Measurements from ENCODE around the gene MUL1.

Gene MUL1

DNA sequence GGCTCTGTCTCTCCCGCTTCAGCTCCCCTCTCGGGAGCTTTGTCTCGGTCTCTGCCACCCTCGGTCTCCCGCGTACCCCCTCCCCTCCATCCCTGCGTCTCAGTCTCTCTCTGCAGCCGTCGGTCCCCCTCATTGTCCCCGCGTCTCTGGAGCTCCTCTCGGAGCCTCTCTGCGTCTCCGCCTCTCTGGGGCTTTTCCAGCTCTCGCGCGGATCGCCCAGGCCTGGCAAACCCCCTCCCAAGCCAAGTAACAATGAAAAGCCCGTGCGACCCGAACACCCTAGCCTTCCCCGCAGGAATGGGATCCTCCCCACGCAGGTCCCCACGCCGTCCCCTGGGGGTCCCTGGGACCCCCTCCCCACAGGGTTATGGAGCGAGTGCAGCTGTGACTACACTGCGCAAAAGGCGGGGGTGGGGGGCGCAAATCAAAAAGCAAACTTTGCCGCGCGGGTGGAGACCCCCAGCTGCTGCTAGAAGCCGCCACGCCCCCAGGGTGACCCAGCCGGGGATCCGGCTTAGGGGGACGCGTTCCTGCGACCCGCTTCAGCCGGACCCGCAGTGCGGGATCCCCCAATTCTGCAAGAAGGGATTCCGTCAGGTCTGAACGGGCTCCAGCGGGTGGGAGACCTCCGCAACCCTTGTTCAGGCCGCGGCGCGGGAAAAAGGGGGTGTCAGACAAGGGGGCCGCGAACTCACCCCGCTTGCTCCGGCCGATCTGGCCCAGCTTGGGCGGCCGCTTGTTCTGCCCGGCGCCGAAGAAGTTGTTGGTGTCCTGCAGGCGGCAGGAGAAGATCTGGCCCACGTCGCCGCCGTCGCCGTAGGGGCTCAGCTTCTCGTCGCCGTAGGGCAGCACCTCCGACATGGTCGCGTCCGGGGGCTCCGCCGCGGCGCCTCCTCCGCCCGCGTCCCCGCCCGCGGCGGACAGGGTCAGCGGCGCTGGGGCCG, 23.2 kb downstream of the MUL1 start:
- DNase-seq (ENCODE audit: low spot score) = no peak

DNA sequence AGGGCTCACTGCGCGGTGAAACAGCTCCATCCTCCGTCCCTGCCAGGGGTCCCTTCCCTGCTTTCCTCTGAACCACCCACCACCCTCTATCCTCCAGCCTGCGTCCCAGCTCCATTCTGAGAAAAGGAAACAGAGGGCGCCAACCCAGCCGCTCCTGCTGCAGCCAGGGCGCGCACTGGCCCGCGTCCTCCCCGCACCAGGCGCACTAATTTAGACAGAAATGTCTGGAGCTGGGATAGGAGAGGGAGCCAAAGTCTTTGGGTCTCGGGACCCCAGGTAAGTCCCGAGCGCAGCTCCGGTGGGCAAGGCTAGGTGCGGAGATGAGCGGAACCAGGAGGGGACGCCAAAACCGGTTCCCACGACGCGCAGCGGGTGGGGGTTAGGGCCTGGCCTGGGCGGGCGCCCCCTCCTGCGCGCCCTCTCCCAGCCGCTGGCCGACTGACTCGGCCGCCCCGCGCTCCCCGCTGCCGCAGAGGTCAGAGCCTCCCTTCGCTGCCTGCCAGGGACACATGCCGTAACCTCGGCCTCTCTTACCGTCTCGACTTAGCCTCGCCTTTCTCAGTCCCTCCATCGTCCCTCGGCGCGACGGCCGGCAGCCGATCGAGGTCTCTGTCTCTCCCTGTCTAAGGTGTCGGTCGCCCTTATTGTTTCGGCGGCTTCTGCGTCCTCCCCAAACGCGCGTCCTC, 24.0 kb downstream of the MUL1 start:
- DNase-seq (ENCODE audit: low spot score) = peak; percentile 51

DNA sequence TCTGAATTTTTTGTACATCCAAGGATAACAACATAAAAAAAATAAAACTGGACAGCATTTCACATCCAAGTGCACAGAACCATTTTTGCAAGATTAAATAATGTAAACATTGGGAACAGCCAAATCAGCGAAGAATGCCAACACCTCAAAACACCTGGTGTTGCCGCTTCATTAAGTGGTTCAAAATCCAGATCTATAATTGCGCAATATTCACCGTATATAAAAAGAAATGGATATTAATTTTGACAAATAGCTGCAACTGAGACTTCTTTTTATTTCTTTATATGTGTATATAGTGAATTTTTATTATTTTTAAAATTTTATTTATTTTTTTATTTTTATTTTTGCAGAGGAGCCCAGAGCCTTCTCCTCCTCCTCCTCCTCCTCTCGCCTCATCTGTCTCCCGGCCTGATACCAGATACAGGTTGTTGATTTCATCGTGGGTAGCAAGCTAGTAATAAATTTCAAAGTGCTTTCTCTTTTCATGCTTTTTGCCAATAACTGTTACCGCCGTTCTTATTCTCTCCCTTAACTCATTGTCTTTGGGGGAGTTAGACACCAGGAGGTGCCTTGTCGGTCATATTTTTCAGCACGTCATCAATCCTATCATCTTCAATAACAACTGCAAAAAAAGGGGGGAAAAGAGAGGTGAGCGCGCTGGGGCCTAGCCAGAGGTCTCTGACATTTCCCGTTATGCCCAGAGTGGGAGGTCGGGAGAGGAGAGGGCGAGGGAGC, 24.7 kb downstream of the MUL1 start:
- no peak for DNase-seq (ENCODE audit: low spot score)

DNA sequence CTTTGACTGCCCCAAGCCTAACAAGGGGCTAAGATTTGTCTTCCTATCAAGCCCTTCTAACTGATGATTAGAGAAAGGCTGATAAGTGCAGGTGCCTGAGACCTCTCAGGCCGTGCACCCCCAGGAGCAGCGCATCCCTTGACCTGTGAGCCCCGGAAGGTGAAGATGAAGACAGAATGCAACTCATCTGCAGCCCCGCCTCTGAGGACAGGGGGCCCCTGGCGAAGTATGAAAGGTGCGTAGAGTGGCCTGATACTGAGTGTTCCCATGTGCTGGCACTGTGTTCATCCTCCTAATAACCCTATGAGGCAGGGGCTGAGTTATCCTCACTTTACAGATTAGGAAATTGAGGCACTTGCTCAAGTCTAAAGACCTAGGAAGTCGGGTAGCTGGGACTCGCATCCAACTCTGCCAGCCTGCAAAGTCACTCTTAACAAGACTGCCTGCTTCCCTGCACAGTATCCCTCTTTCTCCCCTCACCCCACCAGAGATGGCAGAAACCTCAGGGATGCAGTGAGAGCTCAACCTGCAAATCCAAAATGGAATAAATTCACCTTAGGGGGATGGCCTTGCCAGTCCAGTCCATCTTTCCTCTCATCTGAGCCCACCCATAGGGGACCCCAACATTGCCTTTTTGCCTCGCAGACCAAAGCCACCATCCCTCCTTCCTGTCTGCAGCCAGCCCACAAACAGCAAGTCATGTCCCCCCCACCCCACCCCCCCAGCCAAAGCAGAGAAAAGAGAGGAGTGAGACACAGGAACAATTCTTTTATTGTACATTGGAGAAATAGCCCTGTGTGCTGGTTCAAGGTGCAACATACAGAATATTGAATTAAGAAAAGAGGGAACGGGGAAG, 26.1 kb downstream of the MUL1 start:
- DNase-seq (ENCODE audit: low spot score) = peak; percentile 51

DNA sequence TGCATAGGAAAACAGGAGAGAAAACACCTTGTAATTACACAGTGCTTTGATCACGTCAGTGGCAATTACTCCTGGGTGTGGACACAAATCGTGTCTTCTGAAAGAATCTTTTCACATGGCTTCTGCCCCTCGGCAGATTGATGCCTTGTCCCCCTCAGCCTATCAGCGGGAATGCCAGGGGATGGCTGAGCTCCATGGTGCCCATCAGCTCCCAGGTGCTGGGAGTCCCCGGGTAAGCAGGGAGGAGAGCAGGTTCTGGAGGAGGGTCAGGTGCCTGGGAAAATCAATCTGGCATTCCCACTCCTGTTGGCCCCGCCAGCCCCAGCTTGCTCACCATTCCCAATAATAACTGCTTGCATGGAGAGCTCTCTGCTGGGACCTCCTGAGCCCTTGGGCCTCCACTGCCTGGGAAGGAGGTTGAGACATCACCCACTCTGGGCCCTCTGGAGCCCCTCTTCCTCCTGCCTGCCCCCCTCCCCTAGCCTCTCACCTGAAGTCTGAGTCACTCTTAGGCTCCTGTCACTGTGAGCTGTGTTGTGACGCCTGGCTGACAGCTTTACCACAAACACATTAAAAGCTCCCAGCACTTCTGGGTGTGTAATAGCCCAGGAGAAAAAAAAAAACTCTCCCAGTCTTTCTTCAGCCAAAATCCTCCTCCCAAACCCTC, 26.9 kb downstream of the MUL1 start:
- DNase-seq (ENCODE audit: low spot score) = peak; percentile 44

DNA sequence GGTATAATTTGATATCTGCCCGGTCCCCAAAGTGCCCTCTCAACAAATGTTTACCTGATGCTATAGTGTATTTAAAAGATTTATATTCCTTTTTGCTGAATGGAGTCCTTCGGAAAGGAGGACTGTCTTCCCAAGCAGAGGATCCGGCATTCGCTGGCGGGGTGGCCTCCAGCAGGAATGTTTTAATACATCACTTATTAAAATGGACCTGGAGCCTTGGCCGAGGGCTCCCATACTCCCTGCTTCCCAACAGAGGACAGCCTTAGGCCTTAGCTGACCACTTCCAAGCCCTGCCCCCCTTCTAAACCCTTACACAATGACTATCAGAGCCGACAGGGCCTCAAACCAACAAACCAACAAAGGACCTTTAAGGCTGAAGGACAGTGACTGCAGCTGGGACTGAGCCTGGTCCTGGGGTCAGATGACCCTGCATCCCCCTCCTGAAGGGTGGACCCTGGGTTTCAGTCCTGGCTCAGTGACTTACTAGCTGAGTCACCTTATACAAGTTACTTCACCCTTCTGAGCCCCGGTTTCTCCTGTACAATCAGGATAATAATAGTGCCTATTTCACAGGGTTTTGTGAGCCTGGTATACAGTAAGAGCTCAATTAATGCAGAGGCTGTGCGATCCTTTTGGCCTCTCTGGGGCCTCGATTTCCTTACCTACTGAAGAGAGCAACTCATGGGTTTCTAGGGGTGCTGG, 27.6 kb downstream of the MUL1 start:
- peak; percentile 97 for DNase-seq (ENCODE audit: low spot score)

DNA sequence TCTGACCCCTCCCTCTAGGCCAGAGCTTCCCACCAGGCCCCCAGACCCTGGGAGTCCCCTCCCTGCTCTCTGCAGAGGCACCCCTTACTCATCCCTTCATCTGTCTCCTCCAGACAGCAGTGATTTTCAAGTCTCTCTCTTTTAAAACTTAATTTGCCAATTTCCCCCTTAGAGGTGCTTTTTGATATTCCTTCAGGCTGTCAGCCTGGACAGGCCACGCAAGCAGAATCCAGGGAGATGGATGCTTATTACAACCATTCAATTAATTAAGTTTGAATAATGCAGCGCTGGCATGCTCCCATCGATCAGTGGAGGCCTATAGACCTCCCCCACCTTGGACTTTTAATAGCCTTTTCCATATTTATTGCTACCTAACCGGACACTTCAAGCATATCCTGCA, 28.1 kb downstream of the MUL1 start:
- no peak for DNase-seq (ENCODE audit: low spot score)

DNA sequence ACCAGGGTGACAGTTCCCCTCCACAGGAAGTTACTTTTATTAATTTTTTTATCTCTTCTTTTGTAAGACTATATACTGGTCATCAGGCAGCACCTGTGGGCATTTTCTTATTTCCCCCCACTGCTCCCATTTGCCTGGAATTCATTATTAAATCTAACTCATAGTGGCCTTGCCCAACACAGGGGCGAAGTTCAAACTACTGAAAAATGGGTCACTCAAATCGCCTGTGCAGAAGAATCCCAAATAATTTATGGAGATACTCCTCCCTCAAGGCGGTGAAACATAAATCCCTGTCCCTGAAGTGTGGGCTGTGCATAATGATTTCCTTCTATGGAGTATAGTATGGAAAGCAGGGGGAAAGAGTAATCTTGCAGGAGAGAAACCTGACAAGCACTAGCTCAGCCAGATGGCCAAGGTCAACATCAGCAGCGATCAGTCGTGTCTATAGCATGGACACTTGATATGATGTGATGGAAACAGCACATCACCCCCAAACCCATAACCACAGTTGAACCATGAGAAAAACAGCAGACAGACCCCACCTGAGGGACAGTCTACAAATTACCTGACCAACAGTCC, 29.8 kb downstream of the MUL1 start:
- DNase-seq (ENCODE audit: low spot score) = no peak

DNA sequence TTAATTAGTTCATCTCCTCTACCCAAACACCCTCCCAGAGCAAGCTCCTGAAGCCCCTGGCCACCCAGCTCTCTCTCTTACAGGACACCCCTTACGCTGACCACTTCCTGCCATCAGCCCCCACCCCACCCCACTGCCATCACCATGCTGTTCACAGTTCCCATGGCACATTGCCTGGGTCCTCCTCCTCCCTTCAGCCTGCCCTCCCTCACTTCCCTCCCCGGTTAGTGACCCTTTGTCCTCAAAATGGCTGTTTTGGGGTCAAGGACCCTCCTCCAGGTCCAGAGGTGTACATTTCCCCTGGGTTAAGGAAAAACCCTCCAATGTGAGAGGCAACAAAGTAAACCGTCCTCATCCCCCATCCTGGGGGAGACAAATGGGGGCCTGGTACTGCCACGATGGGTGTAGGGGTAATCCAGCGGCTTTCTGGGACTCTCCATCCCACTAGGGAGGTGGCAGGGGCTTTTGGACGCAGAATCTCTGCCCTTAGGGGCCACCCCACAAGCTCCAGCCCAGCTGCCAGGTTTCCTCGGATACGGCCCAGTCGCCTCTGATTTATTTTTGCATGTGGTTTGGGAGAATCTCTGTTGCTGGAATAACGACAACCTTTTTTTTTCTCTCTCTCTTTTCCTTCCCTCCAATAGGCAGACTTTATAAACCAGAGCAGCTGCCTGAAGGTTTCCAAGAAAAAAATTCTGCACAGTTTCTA, 30.4 kb downstream of the MUL1 start:
- peak; percentile 45 for DNase-seq (ENCODE audit: low spot score)

DNA sequence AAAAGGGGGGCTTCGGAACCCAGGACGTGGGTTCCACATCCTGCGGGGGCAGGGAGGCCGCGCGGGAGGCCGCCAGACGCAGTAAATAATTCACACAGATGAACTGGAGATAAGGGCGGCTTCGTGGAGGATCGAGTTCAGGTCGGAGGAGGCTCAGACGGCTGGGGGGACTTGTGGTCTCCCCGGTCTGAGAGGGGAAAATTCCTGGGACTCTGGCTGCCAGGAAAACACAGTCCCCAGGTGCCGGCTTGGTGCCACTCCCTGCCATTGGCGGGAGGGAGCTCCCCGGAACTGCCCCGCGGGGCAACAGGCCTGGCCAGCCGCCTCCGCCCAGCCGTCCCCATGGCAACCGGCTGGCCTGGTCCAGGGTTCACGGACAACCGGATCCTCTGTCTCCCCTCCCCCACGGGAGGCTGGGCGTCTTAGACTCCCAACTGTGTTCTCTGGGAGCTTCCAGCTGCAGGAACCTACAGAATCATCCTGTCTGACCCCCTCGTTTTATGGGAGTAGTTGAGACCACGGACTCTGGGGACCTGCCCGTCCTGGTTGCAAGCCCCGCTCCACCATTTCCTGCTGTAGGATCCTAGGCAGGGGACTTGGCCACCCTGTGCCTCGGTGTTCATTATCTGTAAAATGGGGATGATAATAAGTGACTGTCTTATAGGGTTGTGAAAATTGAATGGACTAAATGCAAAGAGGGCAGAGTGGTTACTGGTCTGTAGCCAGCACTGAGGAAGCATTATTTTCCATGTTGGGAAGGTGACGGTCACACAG, 31.5 kb downstream of the MUL1 start:
- peak; percentile 83 for DNase-seq (ENCODE audit: low spot score)

DNA sequence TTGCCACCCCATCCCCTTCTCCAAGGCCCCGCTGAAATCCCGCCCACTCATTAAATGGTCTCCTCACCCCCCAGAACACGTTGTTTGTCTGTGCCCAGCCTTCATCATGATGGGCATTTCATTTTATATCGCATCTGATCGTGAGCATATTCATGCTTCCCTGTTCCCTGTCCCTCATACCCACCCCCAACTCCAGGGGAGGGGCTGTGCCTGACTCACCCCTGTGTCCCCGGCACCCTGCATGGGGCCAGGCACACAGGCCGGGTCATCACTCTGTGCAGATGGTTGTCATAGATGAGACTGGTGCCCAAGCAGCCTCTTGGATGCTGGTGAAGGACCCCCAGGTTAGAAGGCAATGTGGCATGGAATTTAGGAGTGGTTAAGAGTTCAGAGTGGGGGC, 33.0 kb downstream of the MUL1 start:
- no peak for DNase-seq (ENCODE audit: low spot score)

DNA sequence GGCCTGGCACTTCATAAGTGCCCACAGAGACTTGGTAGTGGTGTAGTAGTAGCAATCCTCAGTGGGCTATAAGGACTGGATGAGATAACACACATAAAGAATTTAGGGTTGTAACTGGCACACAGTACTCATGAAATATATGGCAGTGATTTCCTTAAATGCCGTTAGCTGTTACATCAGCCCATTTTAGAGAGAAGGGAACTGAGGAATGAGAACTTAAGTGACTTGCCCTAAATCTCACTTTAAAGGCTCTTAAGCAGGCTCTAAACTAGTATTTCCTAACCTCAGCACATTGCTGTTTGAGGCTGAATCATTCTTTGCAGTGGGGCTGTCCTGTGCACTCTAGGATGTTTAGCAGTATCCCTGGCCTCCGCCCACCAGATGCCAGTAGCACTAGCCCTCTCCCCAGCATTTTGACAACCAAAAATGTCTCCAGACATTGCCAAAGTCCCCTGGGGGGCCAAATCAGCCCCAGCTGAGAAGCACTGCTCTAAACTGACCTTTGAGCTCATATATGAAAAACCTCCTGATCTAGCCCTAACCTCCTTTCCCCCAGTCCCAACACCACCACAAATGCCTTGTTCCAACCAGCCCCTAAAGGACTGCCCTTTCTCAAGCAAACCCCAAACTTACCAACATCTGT, 33.5 kb downstream of the MUL1 start:
- DNase-seq (ENCODE audit: low spot score) = no peak

DNA sequence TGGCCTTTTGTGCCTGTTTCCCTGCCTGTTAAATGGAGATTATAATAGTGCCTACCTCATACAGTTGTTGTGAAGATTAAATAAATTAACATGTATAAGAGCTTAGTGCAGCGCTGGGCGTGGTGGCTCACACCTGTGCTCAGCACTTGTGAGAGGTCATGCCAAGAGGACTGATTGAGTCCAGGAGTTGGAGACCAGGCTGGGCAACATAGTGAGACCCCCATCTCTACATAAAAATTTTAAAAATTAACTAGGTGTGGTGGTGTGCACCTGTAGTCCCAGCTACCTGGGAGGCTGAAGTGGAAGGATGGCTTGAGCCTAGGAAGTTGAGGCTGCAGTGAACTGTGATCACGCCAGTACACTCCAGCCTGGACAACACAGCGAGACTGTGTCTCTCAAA, 34.1 kb downstream of the MUL1 start:
- no peak for DNase-seq (ENCODE audit: low spot score)

DNA sequence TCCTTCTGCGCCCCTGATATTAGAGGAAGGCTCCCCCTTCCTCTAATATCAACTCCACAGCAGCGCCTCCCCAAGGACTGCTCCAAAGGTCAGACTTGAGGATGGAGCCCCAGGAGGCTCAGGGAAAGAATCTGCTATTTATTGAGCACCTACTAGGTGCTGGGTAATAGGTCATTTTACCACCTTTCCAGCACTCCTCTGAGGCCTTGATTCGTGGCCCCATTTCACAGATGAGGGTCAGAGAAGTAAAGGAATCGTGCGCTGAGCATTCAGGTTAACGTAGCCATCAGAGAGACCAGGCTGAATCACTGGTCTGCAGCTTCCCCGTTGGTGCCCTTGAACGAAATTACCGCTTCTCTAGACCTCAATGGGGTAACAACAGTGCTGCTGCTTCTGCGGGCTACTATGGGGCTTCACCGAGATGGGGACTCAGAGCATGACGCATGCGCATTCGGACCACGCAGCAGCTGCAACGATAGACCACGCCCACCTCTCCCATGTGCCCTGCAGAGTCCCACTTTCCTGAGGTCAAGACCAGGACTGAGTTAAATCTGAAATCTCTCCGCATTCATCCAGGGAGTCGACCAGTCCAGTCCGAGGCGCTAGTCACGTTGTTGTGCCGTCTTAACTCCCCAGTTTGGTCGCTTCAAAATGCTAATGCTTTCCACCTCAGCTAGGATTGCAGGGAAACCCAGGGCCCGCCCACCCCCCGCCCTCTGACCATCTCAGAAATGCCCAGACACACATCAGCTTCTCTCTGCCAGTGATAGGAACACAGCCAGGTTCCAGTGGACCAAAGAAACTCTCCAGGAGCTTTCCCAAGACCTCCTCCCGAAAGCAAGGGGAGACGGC, 34.9 kb downstream of the MUL1 start:
- DNase-seq (ENCODE audit: low spot score) = peak; percentile 54

DNA sequence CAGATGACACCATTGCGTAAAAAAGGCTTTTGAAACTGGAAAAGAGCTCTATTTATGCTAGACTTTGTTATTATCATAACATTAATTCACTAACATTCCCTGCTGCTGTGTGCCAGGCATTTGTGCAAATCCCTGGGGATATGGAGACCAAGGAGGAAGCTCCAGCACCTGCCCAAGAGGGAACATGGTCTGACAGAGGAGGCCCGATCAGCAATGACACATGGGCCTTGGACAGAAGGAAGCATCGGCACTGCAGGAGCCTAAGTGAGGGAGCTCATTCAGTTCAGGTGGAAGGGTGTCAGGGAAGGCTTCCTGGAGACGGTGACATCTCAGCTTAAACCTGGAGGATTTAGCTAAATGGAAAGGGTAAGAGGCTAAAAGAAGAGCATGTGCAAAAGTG, 35.8 kb downstream of the MUL1 start:
- no peak for DNase-seq (ENCODE audit: low spot score)

DNA sequence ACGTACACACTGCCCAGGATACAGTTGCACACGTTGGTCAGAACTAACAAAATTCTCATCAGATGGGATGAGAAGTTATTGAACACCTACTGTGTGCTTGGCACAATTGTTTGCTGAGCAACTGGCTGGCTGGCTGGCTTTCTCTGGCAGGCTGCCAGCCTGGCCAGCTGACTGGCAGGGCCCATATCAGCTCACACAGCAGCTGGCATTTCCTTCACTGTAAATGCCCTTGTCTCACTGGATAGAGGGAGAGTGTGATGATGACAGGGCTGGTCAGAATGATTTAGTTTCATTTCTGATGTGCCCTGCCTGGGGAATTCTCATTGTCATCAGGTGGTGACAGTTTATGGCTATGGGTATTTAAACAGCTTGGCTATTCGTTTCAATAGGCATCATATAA, 37.8 kb downstream of the MUL1 start:
- peak; percentile 80 for DNase-seq (ENCODE audit: low spot score)

DNA sequence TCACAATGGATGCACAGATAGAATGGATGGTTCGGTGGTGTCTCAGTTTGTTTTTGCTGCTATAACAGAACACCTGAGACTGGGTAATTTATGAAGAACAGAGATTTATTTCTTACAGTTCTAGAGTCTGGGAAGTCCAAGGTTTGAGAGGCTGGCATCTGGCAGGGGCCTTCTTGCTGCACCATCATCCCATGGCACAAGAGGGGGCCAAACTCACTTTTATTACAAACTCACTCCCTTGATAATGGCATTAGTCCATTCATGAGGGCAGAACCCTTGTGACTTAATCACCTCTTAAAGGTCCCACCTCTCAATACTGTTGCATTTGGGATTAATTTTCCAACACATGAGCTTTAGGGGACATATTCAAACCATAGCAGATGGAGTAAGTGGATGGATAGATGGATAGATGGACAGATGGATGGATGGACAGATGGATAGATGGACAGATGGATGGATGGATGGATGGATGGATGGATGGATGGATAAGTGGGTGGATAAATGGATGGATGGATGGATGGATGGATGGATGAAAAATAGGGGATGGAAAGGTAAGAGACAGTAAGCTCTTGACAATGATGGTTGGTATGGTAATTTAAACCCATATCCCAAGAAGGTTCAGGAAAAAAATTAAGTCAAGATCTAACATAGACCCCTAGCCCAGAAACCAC, 38.4 kb downstream of the MUL1 start:
- DNase-seq (ENCODE audit: low spot score) = no peak
